ENCODE measurements around the gene ABLIM3.
A peak's percentile ranks its signal among the peaks of the same experiment; 100 is the strongest.

Gene ABLIM3

GRCh38 chr5:149228618-149229297 is 87.5 kb downstream of the ABLIM3 start:
- no peak overlapping the region for H2BK5ac ChIP-seq (ENCODE audit: low read depth, low read length, poor library complexity, severe bottlenecking)
- H2AK5ac ChIP-seq (ENCODE audit: low read length, severe bottlenecking) = no peak overlapping the region
- no peak overlapping the region for H3K27ac ChIP-seq (ENCODE audit: low read length, poor library complexity, severe bottlenecking)
- no peak overlapping the region for H2BK15ac ChIP-seq (ENCODE audit: low read depth, poor library complexity, severe bottlenecking)
- peak overlapping the region; percentile 80 for H3K9ac ChIP-seq (ENCODE audit: low read length)
- H2AFZ ChIP-seq (ENCODE audit: low read depth, low read length) = no peak overlapping the region
- no peak overlapping the region for H3K4me3 ChIP-seq (ENCODE audit: insufficient read depth in 1 of 2, low read depth in 1 of 2, low read length in 2 of 2)
- no peaks in the 10 kb centered on the region for H3K27me3 ChIP-seq (ENCODE audit: control insufficient read depth in 1 of 2, insufficient read depth in 1 of 2, low read length in 2 of 2)
- no peak overlapping the region for H3K23ac ChIP-seq (ENCODE audit: low read length in 2 of 2)
- no peak overlapping the region for H4K8ac ChIP-seq (ENCODE audit: low read length)
- no peaks in the 10 kb centered on the region for H3K9me3 ChIP-seq (ENCODE audit: control insufficient read depth, low read length)
- no peak overlapping the region for H3K18ac ChIP-seq (ENCODE audit: low read depth in 1 of 2, low read length in 2 of 2)
- no peak overlapping the region for H2BK120ac ChIP-seq (ENCODE audit: low read depth, low read length)
- peaks cover 2% of the 10 kb centered on the region for H3K4me1 ChIP-seq (ENCODE audit: control insufficient read depth, insufficient read depth, low read depth, low read length)
- no peak overlapping the region for H4K91ac ChIP-seq (ENCODE audit: low read length)
- H3K4me2 ChIP-seq (ENCODE audit: low read length, poor library complexity, severe bottlenecking) = no peak overlapping the region
- 12% methylated on average over 5 of the region's 5 CpGs for WGBS
- DNase-seq = peak; percentile 91
- no peak overlapping the region for H2BK12ac ChIP-seq (ENCODE audit: low read length in 2 of 2)
- H3K36me3 ChIP-seq (ENCODE audit: control insufficient read depth in 1 of 2, insufficient read depth in 2 of 2, low read depth in 1 of 2, low read length in 2 of 2) = peaks cover 2 to 51% of the 10 kb centered on the region in 2 experiments
- H3K4ac ChIP-seq (ENCODE audit: low read depth in 1 of 2, low read length in 2 of 2) = no peak overlapping the region
- no peaks in the 10 kb centered on the region for H3K79me1 ChIP-seq (replicated peaks; ENCODE audit: low read length, poor library complexity, severe bottlenecking)
- no peak overlapping the region for H3K14ac ChIP-seq (ENCODE audit: low read length in 2 of 2)

DNA sequence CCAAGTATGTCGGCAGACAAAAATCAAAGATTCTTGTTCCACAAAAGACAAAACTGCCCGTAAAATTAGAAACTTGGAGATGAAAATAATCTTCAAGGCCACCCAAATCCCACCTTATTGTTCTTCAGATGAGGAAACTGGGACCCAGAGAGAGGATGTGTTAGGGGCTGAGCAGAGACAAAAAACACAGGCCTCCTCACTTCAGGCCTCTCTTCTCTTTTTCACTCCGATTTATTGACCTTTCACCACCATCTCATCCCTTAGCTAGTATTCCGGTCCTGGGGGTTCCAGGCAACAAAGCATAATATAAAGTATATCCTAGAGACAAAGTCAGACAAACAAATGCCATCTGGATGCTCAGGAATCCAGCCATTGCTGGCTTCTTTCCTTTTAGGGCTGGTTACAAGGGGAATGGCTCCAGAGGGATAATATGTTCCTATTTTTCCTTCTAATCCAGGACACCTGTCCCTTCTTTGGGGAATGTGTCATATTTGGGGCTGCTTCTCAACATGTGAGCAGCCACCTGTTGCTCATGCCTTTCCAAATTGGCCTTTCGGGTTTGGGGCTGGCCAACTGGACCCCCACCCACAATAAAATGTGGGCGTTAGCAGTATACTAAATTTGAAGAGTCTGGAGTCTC is 88.1 kb downstream of the ABLIM3 start:
- H4K91ac ChIP-seq (ENCODE audit: low read length) = peak overlapping the region; percentile 29
- DNase-seq = no peak
- H3K4me1 ChIP-seq (ENCODE audit: control insufficient read depth, insufficient read depth, low read depth, low read length) = peaks cover 2% of the 10 kb centered on the region
- H3K23ac ChIP-seq (ENCODE audit: low read length in 2 of 2) = no peak overlapping the region
- no peak overlapping the region for H3K4me3 ChIP-seq (ENCODE audit: insufficient read depth in 1 of 2, low read depth in 1 of 2, low read length in 2 of 2)
- peak overlapping the region; percentile 80 for H3K9ac ChIP-seq (ENCODE audit: low read length)
- H3K18ac ChIP-seq (ENCODE audit: low read depth in 1 of 2, low read length in 2 of 2) = peak overlapping the region in 1 of 2 experiments; percentile 24
- H3K4me2 ChIP-seq (ENCODE audit: low read length, poor library complexity, severe bottlenecking) = no peak overlapping the region
- peak overlapping the region; percentile 31 to 68 for H3K4ac ChIP-seq (ENCODE audit: low read depth in 1 of 2, low read length in 2 of 2)
- H3K27ac ChIP-seq (ENCODE audit: low read length, poor library complexity, severe bottlenecking) = no peak overlapping the region
- H3K27me3 ChIP-seq (ENCODE audit: control insufficient read depth in 1 of 2, insufficient read depth in 1 of 2, low read length in 2 of 2) = no peaks in the 10 kb centered on the region
- peak overlapping the region; percentile 75 for H2BK120ac ChIP-seq (ENCODE audit: low read depth, low read length)
- H2BK5ac ChIP-seq (ENCODE audit: low read depth, low read length, poor library complexity, severe bottlenecking) = no peak overlapping the region
- H3K79me1 ChIP-seq (replicated peaks; ENCODE audit: low read length, poor library complexity, severe bottlenecking) = no peaks in the 10 kb centered on the region
- peaks cover under 1 to 51% of the 10 kb centered on the region in 2 experiments for H3K36me3 ChIP-seq (ENCODE audit: control insufficient read depth in 1 of 2, insufficient read depth in 2 of 2, low read depth in 1 of 2, low read length in 2 of 2)
- 60% methylated on average over 5 of the region's 6 CpGs for WGBS
- no peak overlapping the region for H2AK5ac ChIP-seq (ENCODE audit: low read length, severe bottlenecking)
- no peak overlapping the region for H2AFZ ChIP-seq (ENCODE audit: low read depth, low read length)
- H3K9me3 ChIP-seq (ENCODE audit: control insufficient read depth, low read length) = no peaks in the 10 kb centered on the region
- peak overlapping the region; percentile 61 to 87 for H2BK12ac ChIP-seq (ENCODE audit: low read length in 2 of 2)
- peak overlapping the region in 1 of 2 experiments; percentile 83 for H3K14ac ChIP-seq (ENCODE audit: low read length in 2 of 2)
- H2BK15ac ChIP-seq (ENCODE audit: low read depth, poor library complexity, severe bottlenecking) = no peak overlapping the region
- peak overlapping the region; percentile 46 for H4K8ac ChIP-seq (ENCODE audit: low read length)

DNA sequence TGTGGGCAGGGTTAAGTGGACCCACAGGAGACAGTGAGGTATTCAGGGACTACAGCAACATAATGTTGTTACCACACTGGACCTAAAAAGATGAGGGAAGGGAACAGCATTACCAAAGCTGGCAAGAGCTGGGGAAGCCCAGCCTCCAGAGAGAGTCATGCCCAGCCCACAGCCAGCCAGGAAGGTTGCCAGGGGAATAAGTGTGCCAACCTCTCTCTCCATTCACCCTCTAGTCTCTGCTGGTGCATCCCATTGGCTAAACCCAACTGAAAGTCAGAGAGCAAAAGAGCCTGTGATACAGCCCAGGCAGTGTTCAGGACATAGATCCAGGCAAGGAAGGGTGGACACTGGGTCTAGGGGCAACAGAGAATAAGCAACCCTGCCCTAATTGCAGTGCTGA is 94.5 kb downstream of the ABLIM3 start:
- H3K4me1 ChIP-seq (ENCODE audit: control insufficient read depth, insufficient read depth, low read depth, low read length) = peaks cover 2% of the 10 kb centered on the region
- no peak overlapping the region for H3K27ac ChIP-seq (ENCODE audit: low read length, poor library complexity, severe bottlenecking)
- no peaks in the 10 kb centered on the region for H3K79me1 ChIP-seq (replicated peaks; ENCODE audit: low read length, poor library complexity, severe bottlenecking)
- no peak overlapping the region for H2BK5ac ChIP-seq (ENCODE audit: low read depth, low read length, poor library complexity, severe bottlenecking)
- H2BK15ac ChIP-seq (ENCODE audit: low read depth, poor library complexity, severe bottlenecking) = no peak overlapping the region
- no peak overlapping the region for H3K4ac ChIP-seq (ENCODE audit: low read depth in 1 of 2, low read length in 2 of 2)
- H3K9ac ChIP-seq (ENCODE audit: low read length) = no peak overlapping the region
- H3K36me3 ChIP-seq (ENCODE audit: control insufficient read depth in 1 of 2, insufficient read depth in 2 of 2, low read depth in 1 of 2, low read length in 2 of 2) = peaks cover 15 to 95% of the 10 kb centered on the region in 2 experiments
- H3K18ac ChIP-seq (ENCODE audit: low read depth in 1 of 2, low read length in 2 of 2) = no peak overlapping the region
- no peak overlapping the region for H2AK5ac ChIP-seq (ENCODE audit: low read length, severe bottlenecking)
- no peak overlapping the region for H2BK120ac ChIP-seq (ENCODE audit: low read depth, low read length)
- no peak overlapping the region for H3K4me2 ChIP-seq (ENCODE audit: low read length, poor library complexity, severe bottlenecking)
- H3K14ac ChIP-seq (ENCODE audit: low read length in 2 of 2) = no peak overlapping the region
- DNase-seq = no peak
- no peak overlapping the region for H2AFZ ChIP-seq (ENCODE audit: low read depth, low read length)
- no peak overlapping the region for H3K23ac ChIP-seq (ENCODE audit: low read length in 2 of 2)
- H4K91ac ChIP-seq (ENCODE audit: low read length) = no peak overlapping the region
- no peak overlapping the region for H3K4me3 ChIP-seq (ENCODE audit: insufficient read depth in 1 of 2, low read depth in 1 of 2, low read length in 2 of 2)
- H3K9me3 ChIP-seq (ENCODE audit: control insufficient read depth, low read length) = no peaks in the 10 kb centered on the region
- no peak overlapping the region for H2BK12ac ChIP-seq (ENCODE audit: low read length in 2 of 2)
- no peak overlapping the region for H4K8ac ChIP-seq (ENCODE audit: low read length)
- no peaks in the 10 kb centered on the region for H3K27me3 ChIP-seq (ENCODE audit: control insufficient read depth in 1 of 2, insufficient read depth in 1 of 2, low read length in 2 of 2)

- Histone ChIP-seq H3K27me3 (ENCODE audit: control insufficient read depth in 1 of 2, insufficient read depth in 1 of 2, low read length in 2 of 2) (no peaks in the 10 kb centered on the region), H3K9ac (ENCODE audit: low read length) (no peak overlapping the region), H3K18ac (ENCODE audit: low read depth in 1 of 2, low read length in 2 of 2) (no peak overlapping the region), H3K36me3 (ENCODE audit: control insufficient read depth in 1 of 2, insufficient read depth in 2 of 2, low read depth in 1 of 2, low read length in 2 of 2) (peaks cover 15 to 96% of the 10 kb centered on the region in 2 experiments), H2AK5ac (ENCODE audit: low read length, severe bottlenecking) (no peak overlapping the region), H2BK12ac (ENCODE audit: low read length in 2 of 2) (no peak overlapping the region), H3K79me1 (replicated peaks; ENCODE audit: low read length, poor library complexity, severe bottlenecking) (no peaks in the 10 kb centered on the region), H3K4ac (ENCODE audit: low read depth in 1 of 2, low read length in 2 of 2) (no peak overlapping the region), H4K91ac (ENCODE audit: low read length) (no peak overlapping the region), H2AFZ (ENCODE audit: low read depth, low read length) (no peak overlapping the region), H4K8ac (ENCODE audit: low read length) (no peak overlapping the region), H2BK15ac (ENCODE audit: low read depth, poor library complexity, severe bottlenecking) (no peak overlapping the region), H3K14ac (ENCODE audit: low read length in 2 of 2) (no peak overlapping the region), H3K23ac (ENCODE audit: low read length in 2 of 2) (no peak overlapping the region), H3K4me3 (ENCODE audit: insufficient read depth in 1 of 2, low read depth in 1 of 2, low read length in 2 of 2) (no peak overlapping the region), H3K4me1 (ENCODE audit: control insufficient read depth, insufficient read depth, low read depth, low read length) (peaks cover 2% of the 10 kb centered on the region), H2BK120ac (ENCODE audit: low read depth, low read length) (no peak overlapping the region), H3K9me3 (ENCODE audit: control insufficient read depth, low read length) (no peaks in the 10 kb centered on the region), H2BK5ac (ENCODE audit: low read depth, low read length, poor library complexity, severe bottlenecking) (no peak overlapping the region), H3K4me2 (ENCODE audit: low read length, poor library complexity, severe bottlenecking) (no peak overlapping the region), H3K27ac (ENCODE audit: low read length, poor library complexity, severe bottlenecking) (no peak overlapping the region)
- 59% methylated on average over 4 of the region's 4 CpGs for WGBS
- DNase-seq = no peak
These were observed 96.4 kb downstream of the ABLIM3 start for GRCh38 chr5:149237662-149238061.

Data from mesenchymal stem cell (in vitro differentiated cells and primary cell).